RPMI7951 (cell line): ENCODE results near the gene G6PD. TPM values are rescaled to one million over a fixed set of nuclear protein-coding genes. Genes with fewer than 3 reads are reported as not detected.
A peak's percentile ranks its signal among the peaks of the same experiment; 100 is the strongest.
"Not testable (repeated sequence)": the region's sequence is repeated elsewhere in the genome, so short reads cannot be mapped to it uniquely, and the experiment has no call there.

ENCODE experiments used
- DNase-seq: peaks from one replicate; pipeline ENCODE4 v3.0.0-alpha.2; 2012; ENCODE audit warnings: low read depth
- total RNA-seq: library from RNA; depleted of rRNA; stranded (reverse); fragments of >200 nt; shearing (Covaris generic); gene quantifications from 2 replicates; pipeline ENCODE4 v1.2.3, GENCODE V29; 2014

G6PD gene
- total RNA-seq, 1 experiment from 2014 or later = 82.3 TPM

DNA sequence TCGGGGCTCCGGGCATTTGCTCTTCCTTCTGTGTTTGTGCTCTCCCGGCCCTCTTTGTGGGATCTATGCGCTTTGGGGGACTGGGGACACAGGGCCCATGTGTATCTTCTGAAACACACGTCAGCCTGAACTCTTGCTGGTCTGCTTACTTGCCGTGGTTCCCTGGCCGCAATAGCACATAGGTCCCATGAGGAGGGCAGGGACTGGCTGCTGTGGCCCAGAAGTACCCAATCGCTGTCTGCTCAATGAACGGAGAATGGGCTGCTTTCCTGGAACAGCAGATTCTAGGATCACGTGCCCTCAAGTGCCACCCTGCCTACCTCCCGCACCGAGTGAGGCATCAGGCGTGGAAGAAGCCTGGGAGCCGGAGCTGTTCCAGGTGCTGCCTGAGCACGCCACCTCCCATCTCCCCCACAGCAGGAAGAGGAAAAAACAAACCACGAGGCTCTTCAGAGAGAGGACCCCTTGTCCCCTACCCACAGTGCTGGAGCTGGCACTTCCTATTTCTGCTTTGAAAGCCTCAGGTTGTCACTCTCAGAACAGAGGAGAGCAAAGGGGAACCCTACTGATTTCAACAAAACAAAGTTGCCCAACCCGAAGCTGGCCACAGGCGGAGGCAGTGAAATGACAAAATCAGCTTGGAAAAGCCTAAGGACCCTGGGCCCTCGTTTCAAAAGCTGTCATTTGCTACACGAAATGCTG lies 3.8 kb downstream of the G6PD start:
- no peak for DNase-seq

DNA sequence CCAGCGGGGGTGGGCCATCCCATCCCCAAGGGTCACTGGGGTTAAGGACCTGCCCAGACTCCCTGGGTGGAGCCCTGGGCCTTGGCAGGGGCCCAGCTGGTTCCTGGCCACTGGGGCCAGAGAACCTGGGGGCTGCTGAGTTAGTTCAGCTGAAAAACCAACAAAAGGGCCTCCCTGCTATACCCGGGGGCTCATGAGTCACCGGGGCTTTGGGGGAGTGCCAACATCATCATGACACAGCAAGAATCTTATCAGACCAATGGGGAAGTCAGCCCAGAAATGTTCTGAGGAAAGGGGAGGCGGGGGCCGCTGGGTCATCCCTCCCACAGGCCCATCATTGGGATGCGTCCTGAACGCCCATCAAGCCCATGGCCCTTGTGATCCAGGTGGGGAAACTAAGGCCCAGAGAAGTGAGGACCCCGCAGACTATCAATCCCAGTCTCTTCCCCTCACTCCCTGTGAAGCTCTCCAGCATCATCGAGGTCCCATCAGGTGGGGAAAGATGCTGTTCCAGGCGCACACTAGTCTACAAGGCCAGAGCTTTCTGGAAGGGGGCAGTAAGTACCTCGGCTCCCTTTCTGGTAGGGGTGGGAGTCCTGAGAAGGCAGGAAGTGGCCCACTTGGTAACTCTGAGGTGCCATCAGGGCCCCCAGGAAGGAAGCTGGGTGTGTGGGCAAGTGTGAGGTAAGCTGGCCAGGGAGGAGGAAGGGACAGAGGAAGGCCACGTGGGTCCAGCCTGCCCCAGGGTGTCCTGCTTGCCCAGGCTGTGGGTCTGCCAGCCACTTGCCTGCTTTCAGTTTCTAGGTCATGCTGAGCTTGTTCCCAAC lies 4.5 kb downstream of the G6PD start:
- DNase-seq = peak; percentile 93

DNA sequence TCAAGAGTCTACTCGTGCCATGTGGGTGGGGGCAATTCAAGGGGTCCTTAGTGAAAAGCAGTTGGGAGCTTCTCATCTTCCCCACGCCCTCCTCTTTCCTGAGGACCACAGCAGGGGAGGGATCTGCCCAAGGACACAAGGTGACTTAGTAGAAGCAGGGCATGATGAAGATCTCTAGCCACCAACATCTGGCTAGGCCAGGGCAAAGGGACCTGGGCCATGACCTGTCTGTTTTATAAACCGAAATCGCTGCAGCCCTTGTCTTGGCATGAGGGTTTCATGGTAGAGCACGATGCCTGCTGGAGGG lies 5.1 kb downstream of the G6PD start:
- no peak for DNase-seq

DNA sequence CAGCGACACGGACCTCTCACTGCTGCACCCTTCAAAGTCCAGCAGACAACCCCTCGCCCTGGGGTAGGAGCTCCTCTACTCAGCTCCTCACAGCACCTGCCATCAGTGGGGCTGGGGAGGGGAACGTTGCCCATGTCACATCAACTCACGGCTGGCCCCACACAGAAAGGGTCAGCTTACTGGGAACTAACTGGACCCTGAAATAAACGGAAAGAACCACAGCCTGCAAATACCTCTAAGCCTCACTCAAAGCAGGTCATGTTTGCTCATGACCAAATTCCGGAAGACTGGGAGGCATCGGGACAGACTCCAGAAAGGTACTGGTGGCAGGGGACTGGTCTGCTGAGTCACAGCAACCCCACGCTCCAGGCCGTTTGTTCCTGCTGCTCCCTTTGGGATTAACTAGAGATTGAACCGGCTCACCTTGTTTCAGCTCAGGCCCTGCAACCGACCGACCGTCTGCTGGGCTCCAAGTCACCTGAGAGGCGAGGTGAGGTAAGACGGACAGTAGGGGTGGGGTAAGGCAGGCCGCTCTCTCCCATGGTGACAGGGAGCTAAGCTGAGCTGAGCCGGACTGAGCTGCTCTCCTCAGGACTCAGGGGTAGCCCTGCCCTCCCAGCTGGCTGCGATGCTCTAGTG lies 5.6 kb downstream of the G6PD start:
- peak; percentile 67 for DNase-seq

DNA sequence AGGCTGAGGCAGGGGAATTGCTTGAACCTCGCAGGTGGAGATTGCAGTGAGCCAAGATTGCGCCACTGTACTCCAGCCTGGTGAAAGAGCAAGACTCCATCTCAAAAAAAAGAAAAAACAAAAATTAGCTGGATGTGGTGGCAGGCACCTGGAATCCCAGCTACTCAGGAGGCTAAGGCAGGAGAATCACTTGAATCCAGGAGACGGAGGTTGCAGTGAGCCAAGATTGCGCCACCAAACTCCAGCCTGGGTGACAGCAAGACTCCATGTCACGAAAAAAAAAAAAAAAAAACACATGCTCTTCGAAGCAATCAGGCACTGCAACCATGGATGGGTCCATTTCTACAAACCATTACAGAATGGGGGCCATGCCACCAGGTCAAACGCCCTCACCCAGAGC lies 6.3 kb downstream of the G6PD start:
- DNase-seq = not testable (repeated sequence)

DNA sequence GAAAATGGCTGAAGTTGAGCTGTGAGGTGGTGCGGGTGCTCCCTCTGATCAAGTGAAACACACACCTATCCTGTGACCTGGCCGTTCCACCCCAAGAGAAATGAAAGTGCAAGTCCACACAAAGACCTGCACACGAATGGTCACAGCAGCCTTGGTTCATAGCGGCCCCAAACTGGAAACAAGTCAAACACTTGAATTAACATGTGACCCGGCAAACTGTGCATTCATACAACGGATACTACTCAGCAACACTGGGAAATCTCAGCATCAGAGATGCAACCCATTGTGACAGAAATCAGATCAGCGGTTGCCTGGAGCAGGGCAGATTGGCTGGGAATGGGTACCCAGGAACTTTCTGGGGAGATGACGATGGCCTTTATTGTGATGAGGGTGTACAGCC lies 7.6 kb downstream of the G6PD start:
- DNase-seq = no peak

DNA sequence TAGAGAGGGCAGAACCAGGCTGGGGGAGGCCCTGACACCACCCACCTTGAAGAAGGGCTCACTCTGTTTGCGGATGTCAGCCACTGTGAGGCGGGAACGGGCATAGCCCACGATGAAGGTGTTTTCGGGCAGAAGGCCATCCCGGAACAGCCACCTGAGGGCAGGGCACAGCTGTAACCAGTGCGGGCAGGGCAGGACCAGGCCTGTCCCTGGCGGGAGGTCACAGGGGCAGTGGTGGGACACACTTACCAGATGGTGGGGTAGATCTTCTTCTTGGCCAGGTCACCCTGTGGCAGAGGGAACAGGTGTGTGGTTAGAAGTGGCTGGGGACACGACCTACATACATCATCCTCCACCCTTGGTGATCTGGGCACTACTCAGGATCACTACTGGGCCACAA lies 10.8 kb downstream of the G6PD start:
- no peak for DNase-seq

DNA sequence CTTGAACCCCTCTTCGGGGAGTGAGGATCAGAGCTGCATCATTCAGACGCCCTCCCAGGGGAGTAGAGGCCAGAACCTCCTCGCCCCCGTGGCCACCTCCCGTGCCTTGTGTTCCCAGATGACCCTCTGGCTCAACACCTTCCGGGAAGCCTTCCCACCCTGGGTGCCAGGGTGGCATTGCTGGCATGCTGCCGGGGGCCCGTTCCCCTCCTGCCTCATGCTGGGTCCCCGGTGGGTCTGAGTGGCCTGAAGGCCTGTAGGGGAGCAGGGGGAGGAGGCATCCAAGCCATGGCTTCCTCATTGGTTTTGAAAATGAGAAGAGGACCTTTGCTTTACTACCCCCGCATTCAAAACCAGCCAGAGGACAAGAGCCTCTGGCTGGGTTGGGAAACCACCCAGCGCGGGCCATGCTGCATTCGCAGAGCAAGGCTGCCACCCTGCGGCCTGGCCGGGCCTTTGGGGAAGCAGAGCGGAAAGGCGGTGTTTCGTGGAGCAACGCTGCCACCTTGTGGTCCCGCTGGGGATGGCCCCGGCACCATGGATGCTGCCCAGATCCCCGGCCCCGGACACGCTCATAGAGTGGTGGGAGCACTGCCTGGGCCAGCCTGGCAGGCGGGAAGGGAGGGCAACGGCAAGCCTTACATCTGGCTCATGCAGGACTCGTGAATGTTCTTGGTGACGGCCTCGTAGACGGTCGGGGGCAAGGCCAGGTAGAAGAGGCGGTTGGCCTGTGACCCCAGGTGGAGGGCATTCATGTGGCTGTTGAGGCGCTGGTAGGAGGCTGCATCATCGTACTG lies 11.9 kb downstream of the G6PD start:
- peak; percentile 65 for DNase-seq

DNA sequence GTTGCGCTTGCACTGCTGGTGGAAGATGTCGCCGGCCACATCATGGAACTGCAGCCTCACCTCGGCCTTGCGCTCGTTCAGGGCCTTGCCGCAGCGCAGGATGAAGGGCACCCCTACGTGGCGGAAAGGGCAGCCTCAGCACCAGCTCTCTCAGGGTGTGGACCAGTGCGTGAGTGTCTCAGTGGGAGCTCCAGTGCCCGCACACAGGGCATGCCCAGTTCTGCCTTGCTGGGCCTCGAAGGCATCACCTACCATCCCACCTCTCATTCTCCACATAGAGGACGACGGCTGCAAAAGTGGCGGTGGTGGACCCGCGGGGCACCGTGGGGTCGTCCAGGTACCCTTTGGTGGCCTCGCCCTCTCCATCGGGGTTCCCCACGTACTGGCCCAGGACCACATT lies 14.0 kb downstream of the G6PD start:
- DNase-seq = no peak

DNA sequence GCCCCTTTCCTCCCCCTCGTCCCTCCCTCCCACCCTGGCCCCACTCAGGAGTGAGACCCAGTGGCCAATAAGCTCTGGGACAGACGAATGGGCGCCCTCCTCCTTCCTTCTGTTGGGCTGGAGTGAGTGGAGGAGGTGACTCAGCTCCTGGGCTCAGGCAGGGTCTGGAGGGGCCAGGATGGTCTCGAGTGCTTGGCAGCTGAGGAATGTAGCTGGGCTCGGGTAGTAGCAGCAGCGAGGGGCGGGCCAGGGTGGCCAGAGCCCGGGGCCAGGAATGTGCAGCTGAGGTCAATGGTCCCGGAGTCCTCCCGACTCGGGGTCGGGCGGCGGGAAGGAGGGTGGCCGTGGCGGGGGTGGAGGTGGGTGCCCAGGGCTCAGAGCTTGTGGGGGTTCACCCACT lies 15.0 kb downstream of the G6PD start:
- no peak for DNase-seq

DNA sequence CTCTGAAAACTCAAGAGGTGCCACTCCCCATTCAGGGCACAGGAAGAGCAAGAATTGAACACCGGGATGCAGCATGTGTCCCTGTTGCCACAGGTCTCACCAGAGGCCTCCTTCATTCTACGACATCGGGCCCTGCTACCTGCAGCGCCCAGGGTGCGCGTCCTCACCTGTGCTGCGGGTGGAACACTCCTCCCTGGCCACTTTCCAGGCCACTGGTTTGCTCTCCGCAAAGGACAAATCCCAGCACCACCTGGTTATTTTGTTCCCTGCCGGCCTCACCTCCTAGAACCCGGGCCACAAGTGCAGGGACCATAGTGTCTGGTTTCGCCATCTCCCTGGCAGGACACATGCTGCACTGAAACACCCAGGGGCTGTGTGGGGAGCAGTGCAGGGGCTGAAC lies 16.4 kb downstream of the G6PD start:
- DNase-seq = no peak

DNA sequence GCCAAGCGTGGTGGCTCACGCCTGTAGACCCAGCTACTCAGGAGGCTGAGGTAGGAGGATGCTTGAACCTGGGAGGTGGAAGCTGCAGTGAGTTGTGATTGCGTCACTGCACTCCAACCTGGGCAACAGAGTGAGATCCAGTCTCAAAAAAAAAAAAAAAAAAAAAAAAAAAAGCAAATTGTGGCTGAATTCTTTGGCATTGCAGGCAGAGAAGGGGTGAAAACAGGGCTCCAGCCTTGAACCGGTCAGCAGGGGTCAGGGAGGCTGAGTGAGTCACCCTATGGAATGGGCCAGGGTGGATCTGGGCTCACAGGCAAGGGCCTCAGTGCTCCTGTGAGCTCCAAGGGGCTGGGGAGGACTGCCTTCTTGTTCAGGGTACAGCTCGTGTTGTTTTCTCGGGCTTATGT lies 17.4 kb downstream of the G6PD start:
- DNase-seq = no peak

DNA sequence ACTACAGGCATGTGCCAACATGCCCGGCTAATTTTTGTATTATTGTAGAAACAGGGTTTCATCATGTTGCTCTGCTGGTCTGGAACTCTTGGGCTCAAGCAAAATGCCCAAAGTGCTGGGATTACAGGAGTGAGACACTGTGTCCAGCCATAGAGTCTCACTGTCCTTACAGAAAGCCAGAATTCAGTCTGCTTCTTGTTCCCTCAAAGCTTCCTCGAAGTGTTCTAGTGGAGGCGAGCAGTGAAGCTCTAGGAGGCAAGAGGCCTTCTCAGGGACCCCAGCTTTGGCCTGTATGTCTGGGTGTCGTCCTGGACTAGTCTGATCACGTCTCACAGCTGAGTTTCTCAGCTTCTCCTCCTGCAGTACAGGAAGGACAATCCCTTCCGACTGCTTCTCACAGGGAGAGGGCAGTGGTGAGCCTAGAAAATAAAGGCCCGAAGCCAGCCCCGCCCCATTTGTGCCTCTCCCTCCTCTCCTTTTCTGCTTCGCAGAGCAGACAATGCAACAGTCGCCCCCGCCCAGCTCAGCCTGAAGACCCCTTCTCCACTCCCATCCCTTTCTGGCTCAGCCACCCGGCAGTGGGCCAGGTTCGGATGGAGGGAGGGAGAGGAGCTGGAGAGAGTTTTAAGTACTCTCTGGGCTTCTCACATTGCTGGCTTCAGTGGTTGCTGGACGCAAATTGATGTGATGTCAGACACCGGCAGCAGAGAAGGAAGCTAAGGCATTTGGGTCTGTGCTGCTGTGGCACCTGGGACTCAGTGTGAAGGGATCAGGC lies 19.6 kb downstream of the G6PD start:
- peak; percentile 66 for DNase-seq

DNA sequence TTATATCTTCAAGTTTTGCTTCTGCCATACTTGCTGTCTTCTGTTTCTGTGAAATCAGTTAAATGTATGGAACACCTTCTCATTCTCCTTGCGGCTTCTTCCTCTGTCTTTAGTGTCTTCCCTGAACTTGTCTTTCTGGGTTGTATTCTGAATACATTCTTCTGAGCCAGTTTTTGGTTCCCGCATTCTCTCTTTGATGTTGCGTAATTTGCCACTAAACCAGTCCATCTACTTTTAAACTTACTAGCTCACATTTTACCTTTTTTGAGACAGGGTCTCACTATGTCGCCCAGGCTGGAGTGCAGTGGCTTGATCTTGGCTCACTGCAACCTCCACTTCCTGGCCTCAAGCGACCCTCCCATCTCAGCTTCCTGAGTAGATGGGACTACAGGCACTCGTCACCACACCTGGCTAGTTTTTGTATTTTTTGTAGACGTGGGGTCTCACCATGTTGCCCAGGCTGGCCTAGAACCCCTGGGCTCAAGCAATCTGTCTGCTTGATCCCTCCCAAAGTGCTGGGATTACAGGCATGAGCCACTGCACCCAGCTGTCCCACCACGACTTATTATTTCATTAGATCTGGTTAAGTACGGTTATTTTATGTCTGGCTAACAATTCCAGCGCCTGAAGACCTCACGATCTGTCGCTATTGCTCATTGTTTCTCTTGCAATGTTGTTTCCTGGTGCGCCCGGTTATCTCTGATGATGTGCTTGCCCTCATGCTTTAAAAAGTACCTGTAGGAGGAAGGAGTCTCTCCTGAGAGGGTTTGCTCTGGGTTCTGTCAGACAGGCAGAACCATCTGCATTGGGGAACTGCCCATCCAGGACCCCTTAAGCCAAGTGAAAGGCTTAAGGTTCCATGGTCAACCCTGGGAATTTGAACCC lies 20.8 kb downstream of the G6PD start:
- DNase-seq = no peak

DNA sequence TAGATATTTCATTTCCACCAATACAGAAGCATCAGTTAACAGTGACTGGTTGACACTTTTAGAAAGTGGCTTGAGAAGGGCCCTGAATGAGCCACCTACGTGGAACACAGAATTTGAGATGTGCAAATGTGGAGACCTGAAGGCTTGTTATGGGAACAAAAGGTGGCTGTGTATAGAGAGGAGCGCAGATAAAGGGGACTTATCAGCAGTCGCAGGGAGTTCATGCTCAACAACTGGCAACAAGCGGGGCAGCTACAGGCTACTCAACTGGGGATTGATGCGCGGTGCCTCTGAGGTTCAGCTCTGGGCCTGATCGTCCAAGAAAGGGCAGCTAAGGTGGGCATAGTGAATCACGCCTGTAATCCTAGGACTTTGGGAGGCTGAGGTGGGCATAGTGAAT lies 27.3 kb downstream of the G6PD start:
- no peak for DNase-seq

DNA sequence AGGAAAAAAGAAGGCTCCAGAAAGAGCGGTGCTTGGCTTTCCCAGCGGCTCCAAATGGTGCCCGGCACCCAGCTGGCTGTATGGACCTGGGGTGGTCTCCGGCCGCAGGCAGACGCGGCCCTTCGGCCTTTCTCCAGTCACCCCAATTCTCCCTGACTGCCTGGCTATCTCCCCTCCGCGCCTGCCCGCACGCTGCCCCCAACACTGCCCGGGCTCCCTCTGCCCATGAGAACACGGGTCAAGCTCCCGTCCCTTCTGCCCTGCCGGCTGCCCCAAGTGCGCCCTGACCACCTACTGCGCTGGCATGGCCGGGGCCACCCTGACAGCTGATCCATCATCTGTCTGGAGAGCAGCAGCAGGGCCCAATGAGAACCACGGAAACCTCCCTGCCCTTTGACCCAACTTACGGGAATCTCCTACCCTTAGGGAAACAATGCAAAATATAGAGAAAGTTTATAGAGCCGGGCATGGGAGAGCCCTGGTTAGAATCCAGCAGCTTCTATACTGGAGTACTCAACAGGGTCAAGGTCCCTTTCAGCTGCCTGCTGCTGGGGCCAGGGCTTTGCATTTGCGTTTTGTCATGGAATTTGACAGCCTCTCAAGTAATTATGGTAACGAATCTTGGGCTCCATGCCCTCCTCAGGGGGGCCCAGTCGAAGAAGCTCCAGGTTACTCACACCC lies 29.4 kb downstream of the G6PD start:
- no peak for DNase-seq

DNA sequence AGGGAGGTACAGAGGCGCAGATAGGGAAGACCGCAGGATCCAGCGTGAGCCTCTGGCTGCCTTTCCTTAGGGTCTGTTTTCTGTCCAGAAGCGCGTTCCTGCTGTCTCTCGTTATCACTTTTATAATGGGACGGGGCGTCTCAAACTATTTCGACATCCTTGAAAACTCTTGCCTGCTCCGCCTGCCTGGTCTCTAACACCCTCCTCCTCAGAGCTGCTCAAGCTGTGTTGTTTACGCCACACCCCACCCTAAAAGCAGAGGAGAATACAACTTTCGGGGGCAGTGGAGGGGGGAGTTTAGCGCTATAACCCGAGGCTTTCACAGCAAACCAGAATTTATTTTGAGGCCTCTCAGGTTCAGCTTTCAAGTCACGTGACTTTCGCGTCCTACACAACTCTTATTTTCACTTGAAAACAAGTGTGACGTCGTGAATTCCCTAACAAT lies 30.0 kb downstream of the G6PD start:
- DNase-seq = no peak

DNA sequence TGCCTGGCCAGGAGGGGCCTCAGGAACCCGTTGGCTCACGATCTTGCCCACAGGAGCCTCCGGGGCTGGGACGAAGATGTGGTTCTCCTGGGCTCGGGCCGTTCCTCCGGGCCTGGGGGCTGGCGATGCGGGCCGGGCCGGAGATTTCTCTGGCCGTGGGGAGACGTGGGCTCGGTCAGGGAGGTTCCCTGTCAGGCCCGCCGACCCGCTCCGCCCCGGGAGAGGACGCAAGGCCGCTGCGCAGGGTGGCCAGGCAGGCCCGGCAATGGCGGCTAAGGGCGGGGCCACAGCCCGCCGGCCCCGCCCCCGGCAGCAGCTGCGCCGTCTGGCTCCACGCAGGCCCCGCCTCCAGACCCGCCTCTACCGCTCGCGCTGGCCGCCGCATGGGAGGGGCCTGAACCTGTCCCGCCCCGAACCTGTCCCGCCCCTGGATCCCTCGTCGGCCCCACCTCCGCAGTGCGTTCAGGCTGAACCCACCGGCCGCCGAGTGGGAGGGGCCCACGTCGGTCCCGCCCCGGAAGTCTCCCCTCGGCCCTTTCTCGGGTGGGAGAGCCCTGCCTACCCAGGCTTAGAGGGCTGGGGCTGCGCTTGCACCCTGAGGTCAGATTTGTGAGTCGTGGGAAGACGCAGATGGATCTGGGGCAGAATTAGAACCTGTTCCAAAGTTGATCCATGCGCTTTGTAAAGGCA lies 30.5 kb downstream of the G6PD start, which contains the start of gene FAM3A:
Gene FAM3A (minus strand): TSS at position 267 of the 690 bp plus-strand sequence. CDS start 460 bp downstream, outside the sequence.
- peak; percentile 77 for DNase-seq
